OCI-LY7 (cell line): ENCODE data around the gene USP32. TPM values are rescaled to one million over a fixed set of nuclear protein-coding genes. Genes with fewer than 3 reads are reported as not detected.

Experiments
- BruUV-seq: library from RNA; stranded (reverse); fragments of 400-500 nt; replicated peaks from 2 replicates; lab custom pipeline; 2021; lab: Mats Ljungman, UMichigan
- CTCF ChIA-PET: fragments of 300-600 bp; sonication (Branson Sonifier 250); formaldehyde crosslinking; loops from one replicate; lab custom pipeline; 2022; ENCODE audit warnings: antibody characterized with exemption; ENCODE audit not compliant: unreplicated experiment; lab: Charles Lee
- POLR2A ChIA-PET: fragments of 300-600 bp; sonication (Branson Sonifier 250); formaldehyde crosslinking; loops from one replicate; lab custom pipeline; 2022; ENCODE audit warnings: antibody characterized with exemption; lab: Charles Lee
- DNase-seq: peaks from one replicate; pipeline ENCODE4 v3.0.0-alpha.2; 2015; ENCODE audit warnings: low spot score
- H2AFZ ChIP-seq: fragments of 200-600 bp; sonication (generic), shearing (Covaris generic); 2 replicates; pipeline ENCODE4 v1.6.1; 2014; ENCODE audit warnings: mild to moderate bottlenecking, antibody characterized with exemption, low read length, moderate library complexity
- H3K27ac ChIP-seq: fragments of 200-600 bp; sonication (generic); 2 replicates; pipeline ENCODE4 v1.5.1; 2014; ENCODE audit warnings: mixed run types, low read depth, mild to moderate bottlenecking, moderate library complexity, low read length, inconsistent platforms; ENCODE audit not compliant: poor library complexity, severe bottlenecking
- H3K36me3 ChIP-seq: fragments of 200-600 bp; sonication (generic); 2 replicates; pipeline ENCODE4 v1.6.1; 2014; ENCODE audit warnings: mild to moderate bottlenecking, antibody characterized with exemption, low read length, moderate library complexity, mixed read lengths; ENCODE audit not compliant: insufficient read depth
- H3K4me1 ChIP-seq: fragments of 200-600 bp; sonication (generic); 2 replicates; pipeline ENCODE4 v1.5.1; 2014; ENCODE audit warnings: mild to moderate bottlenecking, low read length; ENCODE audit not compliant: insufficient read depth, poor library complexity, severe bottlenecking
- H3K4me2 ChIP-seq: fragments of 200-600 bp; sonication (generic); 2 replicates; pipeline ENCODE4 v1.6.1; 2014; ENCODE audit warnings: mild to moderate bottlenecking, low read length
- H3K4me3 ChIP-seq: fragments of 200-600 bp; sonication (generic); 2 replicates; pipeline ENCODE4 v1.5.1; 2014; ENCODE audit warnings: mild to moderate bottlenecking, low read depth, low read length; ENCODE audit not compliant: poor library complexity, severe bottlenecking
- H3K79me2 ChIP-seq: fragments of 200-600 bp; sonication (generic); 2 replicates; pipeline ENCODE4 v1.6.1; 2016; ENCODE audit warnings: low read depth, mild to moderate bottlenecking, low read length, moderate library complexity, mixed read lengths; ENCODE audit not compliant: insufficient read depth
- H3K9me2 ChIP-seq: fragments of 200-600 bp; sonication (generic); 2 replicates; pipeline ENCODE4 v1.6.1; 2016; ENCODE audit warnings: mild to moderate bottlenecking, low read length, mixed read lengths; ENCODE audit not compliant: insufficient read depth
- H3K9me3 ChIP-seq: fragments of 200-600 bp; sonication (generic); 2 replicates; pipeline ENCODE4 v1.6.1; 2014; ENCODE audit warnings: mild to moderate bottlenecking, mixed run types, low read length, mixed read lengths
- H4K20me1 ChIP-seq: fragments of 200-600 bp; sonication (generic); 2 replicates; pipeline ENCODE4 v1.6.1; 2014; ENCODE audit warnings: mild to moderate bottlenecking, antibody characterized with exemption, low read length, moderate library complexity, mixed read lengths; ENCODE audit not compliant: insufficient read depth
- EZH2phosphoT487 ChIP-seq: fragments of 200-600 bp; sonication (generic); IDR thresholded peaks from 2 replicates; pipeline ENCODE4 v1.6.1; 2018; ENCODE audit warnings: low read depth, borderline replicate concordance, mild to moderate bottlenecking, mixed run types, antibody characterized with exemption, low read length, moderate library complexity, mixed read lengths
- intact Hi-C: fragments of 100-400 bp; cut with micrococcal nuclease; formaldehyde crosslinking; loops from one replicate; pipeline ENCODE4 v1.10.0; 2022; ENCODE audit not compliant: unreplicated experiment
- total RNA-seq, 2 experiments: library from RNA; depleted of rRNA in 1 of 2; stranded (reverse); fragments of >200 nt in 1 of 2; shearing (Covaris generic) in 1 of 2; gene quantifications; 2 replicates each; pipeline ENCODE4 v1.2.3, GENCODE V29; 2014 to 2022
- TF ChIP-seq, protein P1 (sequence below): fragments of 200-600 bp; sonication (generic); conservative IDR thresholded peaks from 2 replicates; pipeline ENCODE4 v1.5.1; 2014; ENCODE audit warnings: mild to moderate bottlenecking, antibody characterized with exemption, low read length, moderate library complexity, mixed read lengths

USP32 gene
- total RNA-seq, 2 experiments from 2014 or later, result 16.9 to 28.0 TPM

DNA sequence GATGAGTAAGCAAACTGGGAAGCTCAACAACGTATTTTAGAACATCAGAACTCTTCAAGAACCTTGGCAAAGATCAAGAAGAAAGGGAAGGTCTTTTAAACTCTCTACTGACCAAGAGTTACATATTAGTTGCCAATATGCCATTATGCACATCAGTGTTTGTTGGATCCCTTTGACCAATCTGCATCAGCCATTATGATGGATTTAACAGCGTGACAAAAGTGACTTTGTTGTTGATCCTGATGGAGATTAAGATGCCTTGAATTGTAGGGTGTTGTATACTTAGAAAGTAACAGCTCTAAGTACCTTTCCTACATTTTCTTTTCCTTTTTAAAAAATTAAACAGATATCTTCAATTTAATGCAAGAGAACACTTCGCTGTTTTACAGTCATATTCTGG, 133.6 kb downstream of the USP32 start:
- Histone ChIP-seq H3K79me2 (no peaks in the 10 kb centered on the region), H3K9me3 (no peaks in the 10 kb centered on the region), H4K20me1 (no peaks in the 10 kb centered on the region), H3K36me3 (peaks cover 10% of the 10 kb centered on the region; the same call in 1 of the 2 replicates), H3K4me1 (no peaks in the 10 kb centered on the region), H3K9me2 (no peaks in the 10 kb centered on the region), H3K27ac (no peak overlapping the region), H3K4me3 (no peak overlapping the region), H2AFZ (no peak overlapping the region), H3K4me2 (no peak overlapping the region)
- DNase-seq, result no peak
- no peak for TF ChIP-seq EZH2phosphoT487
- TF ChIP-seq, protein P1, sequence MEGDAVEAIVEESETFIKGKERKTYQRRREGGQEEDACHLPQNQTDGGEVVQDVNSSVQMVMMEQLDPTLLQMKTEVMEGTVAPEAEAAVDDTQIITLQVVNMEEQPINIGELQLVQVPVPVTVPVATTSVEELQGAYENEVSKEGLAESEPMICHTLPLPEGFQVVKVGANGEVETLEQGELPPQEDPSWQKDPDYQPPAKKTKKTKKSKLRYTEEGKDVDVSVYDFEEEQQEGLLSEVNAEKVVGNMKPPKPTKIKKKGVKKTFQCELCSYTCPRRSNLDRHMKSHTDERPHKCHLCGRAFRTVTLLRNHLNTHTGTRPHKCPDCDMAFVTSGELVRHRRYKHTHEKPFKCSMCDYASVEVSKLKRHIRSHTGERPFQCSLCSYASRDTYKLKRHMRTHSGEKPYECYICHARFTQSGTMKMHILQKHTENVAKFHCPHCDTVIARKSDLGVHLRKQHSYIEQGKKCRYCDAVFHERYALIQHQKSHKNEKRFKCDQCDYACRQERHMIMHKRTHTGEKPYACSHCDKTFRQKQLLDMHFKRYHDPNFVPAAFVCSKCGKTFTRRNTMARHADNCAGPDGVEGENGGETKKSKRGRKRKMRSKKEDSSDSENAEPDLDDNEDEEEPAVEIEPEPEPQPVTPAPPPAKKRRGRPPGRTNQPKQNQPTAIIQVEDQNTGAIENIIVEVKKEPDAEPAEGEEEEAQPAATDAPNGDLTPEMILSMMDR, result no peak
- CTCF ChIA-PET, result no interaction called here
- intact Hi-C loops, result no loop called here
- POLR2A ChIA-PET, result no interaction called here
- BruUV-seq, result no TSS peak

DNA sequence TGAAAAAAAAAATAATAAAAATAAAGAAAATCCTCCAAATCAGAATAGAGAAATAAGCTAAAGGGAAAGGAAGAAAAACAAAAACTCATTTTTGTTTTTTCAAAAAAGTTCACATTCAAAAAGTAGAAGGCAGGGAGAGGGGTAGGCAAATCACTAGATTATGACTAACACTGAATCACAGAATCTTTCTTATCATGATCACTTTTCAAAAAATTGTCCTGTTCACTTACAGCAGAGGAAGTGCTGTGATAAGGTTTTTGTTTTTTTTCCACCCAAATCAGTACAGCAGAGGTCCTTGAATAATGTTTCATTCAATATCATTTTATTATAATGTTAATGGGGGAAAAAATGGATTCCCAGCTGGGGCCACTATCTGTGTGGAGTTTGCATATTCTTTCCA, 135.8 kb downstream of the USP32 start:
- Histone ChIP-seq H2AFZ (no peak overlapping the region), H3K27ac (no peak overlapping the region), H3K9me3 (no peaks in the 10 kb centered on the region), H3K36me3 (peaks cover 10% of the 10 kb centered on the region; the same call in 1 of the 2 replicates), H3K79me2 (no peaks in the 10 kb centered on the region), H4K20me1 (no peaks in the 10 kb centered on the region), H3K4me3 (no peak overlapping the region), H3K4me2 (no peak overlapping the region), H3K9me2 (no peaks in the 10 kb centered on the region), H3K4me1 (no peaks in the 10 kb centered on the region)
- ChIA-PET CTCF (no interaction called here), POLR2A (interaction anchor here (0.6 kb wide), 1 partner anchor 15 kb away, joined by 5 read pairs; no protein-coding TSS in a partner anchor)
- DNase-seq, result no peak
- TF ChIP-seq, protein P1, result no peak
- TF ChIP-seq EZH2phosphoT487, result no peak
- BruUV-seq, result no TSS peak
- intact Hi-C loops, result no loop called here

DNA sequence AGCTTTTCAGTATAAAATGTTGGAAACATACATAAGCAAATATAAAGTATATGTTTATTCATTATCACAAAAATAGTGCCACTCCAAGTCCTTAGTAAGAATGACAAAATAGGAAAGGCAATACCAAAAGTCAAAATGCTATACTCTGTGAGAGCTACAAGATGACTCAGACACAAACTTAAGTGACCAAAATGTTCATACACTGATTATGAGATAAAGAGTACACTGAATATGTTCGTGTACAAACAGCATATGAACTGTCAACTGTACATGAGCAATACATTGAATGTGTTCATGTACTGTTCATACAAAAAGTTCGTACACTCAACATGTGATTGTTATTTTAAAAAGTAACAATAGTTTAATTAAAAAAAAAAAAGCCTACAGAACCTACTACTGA, 138.9 kb downstream of the USP32 start:
- Histone ChIP-seq H4K20me1 (no peaks in the 10 kb centered on the region), H2AFZ (no peak overlapping the region), H3K4me1 (no peaks in the 10 kb centered on the region), H3K9me3 (0 out of 2 replicates have a peak, but pooled peaks cover 7% of the 10 kb centered on the region), H3K27ac (no peak overlapping the region), H3K4me3 (no peak overlapping the region), H3K4me2 (no peak overlapping the region), H3K36me3 (peaks cover 12% of the 10 kb centered on the region), H3K9me2 (no peaks in the 10 kb centered on the region), H3K79me2 (no peaks in the 10 kb centered on the region)
- intact Hi-C loops, result no loop called here
- CTCF ChIA-PET, result no interaction called here
- TF ChIP-seq, protein P1, result no peak
- TF ChIP-seq EZH2phosphoT487, result no peak
- no peak for DNase-seq
- POLR2A ChIA-PET, result no interaction called here
- BruUV-seq, result no TSS peak
